H7 (cell line): Measurements from ENCODE around the gene SERTAD2. TPM values are rescaled to one million over a fixed set of nuclear protein-coding genes. Genes with fewer than 3 reads are reported as not detected.

ENCODE experiments used
- DNase-seq: peaks from one replicate; pipeline ENCODE4 v3.0.0; 2012
- H3K27me3 ChIP-seq: 2 replicates; pipeline ENCODE4 v1.6.0; 2011; ENCODE audit warnings: mild to moderate bottlenecking, low read length; ENCODE audit not compliant: control insufficient read depth, insufficient read depth
- H3K36me3 ChIP-seq: replicated peaks from 2 replicates; pipeline ENCODE4 v1.5.1; 2011; ENCODE audit warnings: low read length; ENCODE audit not compliant: control insufficient read depth, insufficient read depth
- H3K4me3 ChIP-seq: 2 replicates; pipeline ENCODE4 v1.5.1; 2011; ENCODE audit warnings: low read depth, mild to moderate bottlenecking, control low read depth, low read length, moderate library complexity; ENCODE audit not compliant: insufficient read depth
- total RNA-seq: library from RNA; depleted of rRNA; stranded (reverse); fragments of >200 nt; shearing (Covaris generic); gene quantifications from 2 replicates; pipeline ENCODE4 v1.2.3, GENCODE V29; 2014

SERTAD2 gene
- total RNA-seq, 1 experiment from 2014 or later = 4.0 TPM

- peak overlapping the region; percentile 7; the same call in 1 of the 2 replicates for H3K4me3 ChIP-seq
- peaks cover 11% of the 10 kb centered on the region for H3K27me3 ChIP-seq
- no peaks in the 10 kb centered on the region for H3K36me3 ChIP-seq
- peak; percentile 89 for DNase-seq
Observed at GRCh38 chr2:64606479-64607363, 47.0 kb downstream of the SERTAD2 start.

- H3K27me3 ChIP-seq = peaks cover 11% of the 10 kb centered on the region
- H3K4me3 ChIP-seq = no peak overlapping the region
- H3K36me3 ChIP-seq = no peaks in the 10 kb centered on the region
- DNase-seq = no peak
Observed at GRCh38 chr2:64605991-64606478, 47.7 kb downstream of the SERTAD2 start.

- DNase-seq = no peak
- Histone ChIP-seq H3K36me3 (no peaks in the 10 kb centered on the region), H3K4me3 (no peak overlapping the region), H3K27me3 (peaks cover 11% of the 10 kb centered on the region)
Observed at GRCh38 chr2:64605026-64605471, 48.7 kb downstream of the SERTAD2 start.

- no peak overlapping the region for H3K4me3 ChIP-seq
- no peaks in the 10 kb centered on the region for H3K36me3 ChIP-seq
- DNase-seq = no peak
- H3K27me3 ChIP-seq = peaks cover 8% of the 10 kb centered on the region
Observed at GRCh38 chr2:64604155-64604554, 49.6 kb downstream of the SERTAD2 start.

- no peak overlapping the region for H3K4me3 ChIP-seq
- H3K36me3 ChIP-seq = no peaks in the 10 kb centered on the region
- no peaks in the 10 kb centered on the region for H3K27me3 ChIP-seq
- DNase-seq = no peak
Observed at GRCh38 chr2:64602436-64602835, 51.3 kb downstream of the SERTAD2 start.

GRCh38 chr2:64601785-64602391, 51.8 kb downstream of the SERTAD2 start:
- H3K27me3 ChIP-seq = no peaks in the 10 kb centered on the region
- H3K36me3 ChIP-seq = no peaks in the 10 kb centered on the region
- H3K4me3 ChIP-seq = no peak overlapping the region
- DNase-seq = no peak

GRCh38 chr2:64601034-64601754, 52.5 kb downstream of the SERTAD2 start:
- no peak for DNase-seq
- no peaks in the 10 kb centered on the region for H3K27me3 ChIP-seq
- no peaks in the 10 kb centered on the region for H3K36me3 ChIP-seq
- no peak overlapping the region for H3K4me3 ChIP-seq

GRCh38 chr2:64599469-64599868, 54.2 kb downstream of the SERTAD2 start:
- Histone ChIP-seq H3K27me3 (no peaks in the 10 kb centered on the region), H3K36me3 (no peaks in the 10 kb centered on the region), H3K4me3 (no peak overlapping the region)
- DNase-seq = no peak

- no peaks in the 10 kb centered on the region for H3K36me3 ChIP-seq
- no peaks in the 10 kb centered on the region for H3K27me3 ChIP-seq
- no peak for DNase-seq
- no peak overlapping the region for H3K4me3 ChIP-seq
Observed at GRCh38 chr2:64598226-64598625, 55.5 kb downstream of the SERTAD2 start.

GRCh38 chr2:64595397-64596176, 58.1 kb downstream of the SERTAD2 start:
- no peak overlapping the region for H3K4me3 ChIP-seq
- peaks cover 5% of the 10 kb centered on the region for H3K36me3 ChIP-seq
- DNase-seq = no peak
- no peaks in the 10 kb centered on the region for H3K27me3 ChIP-seq

GRCh38 chr2:64594226-64594989, 59.3 kb downstream of the SERTAD2 start:
- peaks cover 5% of the 10 kb centered on the region for H3K36me3 ChIP-seq
- no peak overlapping the region for H3K4me3 ChIP-seq
- no peak for DNase-seq
- H3K27me3 ChIP-seq = no peaks in the 10 kb centered on the region

GRCh38 chr2:64593035-64593655, 60.6 kb downstream of the SERTAD2 start:
- DNase-seq = no peak
- H3K36me3 ChIP-seq = peaks cover 5% of the 10 kb centered on the region
- H3K4me3 ChIP-seq = no peak overlapping the region
- no peaks in the 10 kb centered on the region for H3K27me3 ChIP-seq

GRCh38 chr2:64591188-64591587, 62.5 kb downstream of the SERTAD2 start:
- no peak for DNase-seq
- Histone ChIP-seq H3K4me3 (no peak overlapping the region), H3K36me3 (peaks cover 5% of the 10 kb centered on the region), H3K27me3 (no peaks in the 10 kb centered on the region)
